Stimulated activated CD8-positive, alpha-beta memory T cell treated with anti-CD3 and anti-CD28 coated beads, Interleukin-4, amount 100 ng/mL, for 48 hours (primary cell): Measurements from ENCODE around the gene CHAF1B.
"Not testable (repeated sequence)": the region's sequence is repeated elsewhere in the genome, so short reads cannot be mapped to it uniquely, and the experiment has no call there.

Source experiments
- DNase-seq: peaks from one replicate; pipeline ENCODE4 v3.0.0-alpha.2; 2020

Gene CHAF1B

DNA sequence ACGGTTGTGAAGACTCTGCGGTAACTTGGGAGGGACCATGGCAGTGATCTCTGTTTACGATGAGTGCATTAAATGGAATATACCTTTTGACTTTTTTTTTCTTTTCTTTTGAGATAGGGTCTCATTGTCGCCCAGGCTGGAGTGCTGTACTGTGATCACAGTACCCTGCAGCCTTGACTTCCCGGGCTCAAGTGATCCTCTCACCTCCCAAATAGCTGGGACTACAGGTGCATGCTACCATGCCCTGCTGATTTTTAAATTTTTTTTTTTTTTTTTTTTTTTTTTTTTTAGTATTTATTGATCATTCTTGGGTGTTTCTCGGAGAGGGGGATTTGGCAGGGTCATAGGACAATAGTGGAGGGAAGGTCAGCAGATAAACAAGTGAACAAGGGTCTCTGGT, 6.5 kb downstream of the CHAF1B start:
- DNase-seq = not testable (repeated sequence)

DNA sequence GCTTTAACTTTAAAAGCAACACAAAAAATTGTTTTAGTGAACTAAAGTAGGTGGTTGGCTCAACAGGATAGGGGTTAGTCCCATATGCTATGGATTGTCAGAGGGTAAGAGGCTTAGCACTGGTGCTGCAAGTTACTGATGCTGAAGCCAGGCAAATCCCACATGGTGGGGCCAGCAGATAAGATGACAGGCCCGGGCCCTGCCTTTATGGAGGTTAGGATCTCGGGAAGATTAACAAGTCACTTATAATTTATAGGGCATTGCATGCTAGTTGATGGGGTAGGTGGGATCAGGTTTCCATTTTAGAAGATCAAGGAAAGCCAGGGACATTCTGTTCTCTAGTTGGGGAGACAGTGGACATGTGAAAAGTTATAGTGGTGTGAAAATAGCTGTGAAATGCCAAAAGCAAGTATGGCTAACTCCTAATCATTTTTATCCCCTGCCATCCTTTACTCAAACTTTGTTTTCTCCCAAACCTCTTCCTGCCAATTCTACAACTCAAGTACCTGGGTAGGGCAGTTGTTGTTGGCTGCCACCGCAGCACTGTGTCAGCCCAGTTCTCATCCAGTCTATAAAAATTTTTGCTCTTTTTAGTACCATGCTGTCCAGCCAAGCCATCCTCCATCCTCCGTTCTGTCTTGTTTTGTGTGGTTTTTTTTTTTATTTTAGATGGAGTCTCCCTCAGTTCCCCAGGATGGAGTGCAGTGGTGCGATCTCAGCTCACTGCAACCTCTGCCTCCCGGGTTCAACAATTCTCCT, 10.3 kb downstream of the CHAF1B start:
- no peak for DNase-seq

DNA sequence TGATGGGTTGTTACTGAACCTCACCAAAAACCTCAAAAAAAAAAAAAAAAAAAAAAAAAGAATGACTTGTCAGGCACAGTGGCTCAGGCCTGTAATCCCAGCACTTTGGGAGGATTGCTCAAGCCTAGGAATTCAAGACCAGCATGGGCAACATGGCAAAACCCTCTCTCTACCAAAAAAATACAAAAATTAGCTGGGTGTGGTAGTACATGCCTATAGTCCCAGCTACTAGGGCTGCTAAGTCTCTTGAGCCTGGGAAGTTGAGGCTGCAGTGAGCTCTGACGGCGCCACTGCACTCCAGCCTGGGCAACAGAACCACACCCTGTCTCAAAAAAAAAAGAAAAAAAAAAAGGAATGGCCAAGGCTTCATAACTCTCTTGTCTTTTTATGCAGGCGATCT, 11.1 kb downstream of the CHAF1B start:
- no peak for DNase-seq

DNA sequence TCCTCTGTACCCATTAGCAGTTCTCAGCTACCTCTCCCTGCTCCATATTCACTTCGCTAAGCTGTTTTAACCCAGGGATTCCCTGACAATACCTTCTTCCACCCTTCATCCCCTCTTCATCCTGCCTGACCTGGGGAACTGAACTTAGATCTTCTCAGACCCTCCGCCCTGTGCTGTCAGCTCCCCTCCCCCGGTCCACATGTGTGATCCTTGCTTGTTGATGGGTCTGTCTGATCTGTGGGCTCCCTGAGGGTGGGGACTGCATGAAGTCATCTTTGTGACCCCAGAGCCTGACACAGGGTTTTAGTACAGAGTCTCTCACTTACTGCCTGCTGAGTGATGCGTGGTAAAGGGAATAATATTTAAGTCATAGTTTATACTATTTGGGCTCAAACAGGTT, 11.8 kb downstream of the CHAF1B start:
- no peak for DNase-seq

DNA sequence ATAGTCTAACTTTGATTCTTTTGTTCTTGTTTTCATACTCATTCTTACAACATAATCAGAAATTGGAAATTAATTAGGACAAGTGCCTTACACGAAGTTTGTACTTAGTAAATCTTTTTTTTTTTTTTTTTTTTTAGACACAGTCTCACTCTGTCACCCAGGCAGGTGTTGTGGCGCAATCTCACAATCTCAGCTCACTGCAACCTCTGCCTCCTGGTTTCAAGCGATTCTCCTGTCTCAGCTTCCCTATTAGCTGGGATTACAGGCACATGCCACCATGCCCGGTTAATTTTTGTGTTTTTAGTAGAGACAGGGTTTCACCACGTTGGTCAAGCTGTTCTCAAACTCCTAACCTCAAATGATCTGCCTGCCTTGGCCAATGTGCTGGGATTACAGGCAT, 12.4 kb downstream of the CHAF1B start:
- DNase-seq = no peak

DNA sequence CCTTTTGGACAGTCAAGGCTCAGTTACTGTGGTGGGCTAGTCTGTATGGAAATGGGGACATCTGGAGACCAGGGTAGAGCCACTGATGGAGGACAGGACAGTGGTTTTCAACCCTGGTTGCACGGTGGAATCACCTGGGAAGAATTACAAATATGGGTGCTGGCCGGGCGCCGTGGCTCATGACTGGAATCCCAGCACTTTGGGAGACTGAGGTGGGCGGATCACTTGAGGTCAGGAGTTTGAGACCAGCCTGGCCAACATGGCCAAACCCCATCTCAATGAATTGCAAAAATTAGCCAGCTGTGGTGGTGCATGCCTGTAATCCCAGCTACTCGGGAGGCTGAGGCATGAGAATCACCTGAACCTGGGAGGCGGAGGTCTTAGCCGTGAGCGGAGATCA, 14.5 kb downstream of the CHAF1B start:
- not testable (repeated sequence) for DNase-seq

DNA sequence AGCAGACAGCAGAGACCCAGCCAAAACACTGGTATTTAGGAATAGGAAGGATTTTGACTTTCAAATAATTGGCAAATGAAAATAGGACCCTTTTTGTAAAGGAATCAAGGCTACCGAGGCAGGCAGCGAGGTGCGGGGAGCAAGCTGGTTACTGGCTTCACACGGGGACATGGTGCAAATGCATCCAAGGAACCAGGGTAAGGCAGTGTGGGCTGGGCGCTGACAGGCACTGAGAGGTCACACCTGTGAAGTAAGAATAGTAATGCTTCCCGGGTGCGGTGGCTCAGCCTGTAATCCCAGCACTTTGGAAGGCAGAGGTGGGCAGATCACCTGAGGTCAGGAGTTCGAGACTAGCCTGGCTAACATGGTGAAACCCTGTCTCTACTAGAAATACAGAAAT, 15.5 kb downstream of the CHAF1B start:
- no peak for DNase-seq

DNA sequence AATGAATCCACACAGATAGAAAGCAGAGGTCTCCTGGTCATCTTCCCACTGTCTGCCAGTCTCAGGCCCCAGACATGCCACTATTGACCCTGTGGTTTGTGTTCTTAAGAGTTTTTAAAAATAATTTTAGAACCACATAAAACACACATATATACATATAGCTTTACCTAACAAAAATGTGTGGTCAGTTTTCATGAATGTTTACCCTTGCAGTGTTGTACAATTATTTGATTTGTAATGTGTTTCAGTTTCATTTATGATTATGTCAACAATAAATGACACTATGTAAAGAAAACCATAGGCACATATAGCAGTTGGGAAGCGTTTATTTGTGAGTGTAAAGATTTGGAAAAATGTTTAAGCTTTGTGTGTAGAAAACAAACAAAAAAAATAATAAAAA, 17.1 kb downstream of the CHAF1B start:
- DNase-seq = no peak

DNA sequence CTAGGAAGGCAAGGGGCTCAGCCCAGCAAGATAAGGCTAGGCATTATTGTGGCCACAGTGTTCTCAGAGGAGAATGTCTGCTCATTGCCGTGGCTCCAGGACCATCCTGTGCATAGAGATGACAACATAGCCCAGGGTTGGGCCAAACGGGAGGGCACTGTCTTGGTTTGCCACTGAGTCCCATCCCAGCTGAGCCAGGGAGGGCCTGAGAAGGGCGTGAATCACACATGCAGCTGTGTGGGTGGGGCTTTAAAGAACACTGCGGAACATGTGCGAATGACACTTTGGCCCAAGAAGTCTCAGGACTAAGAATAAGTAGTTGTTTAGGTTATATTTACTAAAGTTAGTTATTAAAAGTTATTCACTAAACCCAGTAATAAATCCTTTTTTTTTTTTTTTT, 18.5 kb downstream of the CHAF1B start:
- DNase-seq = no peak

DNA sequence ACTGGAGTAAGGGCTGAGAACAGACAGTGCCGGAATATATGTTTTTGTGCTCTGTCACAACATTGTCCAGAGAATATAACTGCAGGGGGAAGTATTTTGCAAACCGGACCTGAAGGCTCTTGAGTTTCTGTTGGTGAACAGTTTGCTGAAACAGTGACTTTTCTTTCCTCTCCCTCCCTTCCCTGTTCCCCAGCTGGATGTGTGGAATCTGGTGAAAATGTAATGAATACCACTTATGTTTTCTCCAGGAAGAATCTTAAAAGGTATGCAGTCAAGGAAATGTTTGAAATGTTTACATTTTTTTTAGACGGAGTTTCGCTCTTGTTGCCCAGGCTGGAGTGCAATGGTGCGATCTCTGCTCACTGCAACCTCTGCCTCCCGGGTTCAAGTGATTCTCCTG, 23.4 kb downstream of the CHAF1B start:
- DNase-seq = no peak

DNA sequence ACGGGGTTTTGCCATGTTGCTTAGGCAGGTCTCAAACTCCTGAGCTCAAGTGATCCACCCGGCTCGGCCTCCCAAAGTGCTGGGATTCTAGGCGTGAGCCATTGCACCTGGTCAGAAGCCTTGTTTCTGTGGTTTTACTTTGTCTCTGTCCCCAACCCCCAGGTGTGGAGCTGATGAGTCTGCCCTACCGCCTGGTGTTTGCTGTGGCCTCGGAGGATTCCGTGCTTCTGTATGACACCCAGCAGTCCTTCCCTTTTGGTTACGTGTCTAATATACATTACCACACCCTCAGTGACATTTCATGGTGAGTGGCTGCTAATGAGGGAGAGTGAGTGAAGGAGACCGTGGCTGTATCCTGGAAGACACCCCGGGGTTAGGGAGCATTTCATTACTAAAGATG, 26.1 kb downstream of the CHAF1B start:
- DNase-seq = no peak

DNA sequence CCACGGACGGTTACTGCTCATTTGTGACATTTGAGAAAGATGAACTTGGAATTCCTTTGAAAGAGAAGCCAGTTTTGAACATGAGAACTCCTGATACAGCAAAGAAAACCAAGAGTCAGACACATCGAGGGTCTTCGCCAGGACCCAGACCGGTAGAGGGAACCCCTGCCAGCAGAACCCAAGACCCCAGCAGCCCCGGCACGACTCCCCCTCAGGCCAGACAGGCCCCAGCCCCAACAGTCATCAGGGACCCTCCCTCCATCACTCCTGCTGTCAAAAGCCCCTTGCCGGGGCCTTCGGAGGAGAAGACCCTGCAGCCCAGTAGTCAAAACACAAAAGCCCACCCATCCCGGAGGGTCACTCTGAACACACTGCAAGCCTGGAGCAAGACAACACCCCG, 27.7 kb downstream of the CHAF1B start:
- DNase-seq = no peak

DNA sequence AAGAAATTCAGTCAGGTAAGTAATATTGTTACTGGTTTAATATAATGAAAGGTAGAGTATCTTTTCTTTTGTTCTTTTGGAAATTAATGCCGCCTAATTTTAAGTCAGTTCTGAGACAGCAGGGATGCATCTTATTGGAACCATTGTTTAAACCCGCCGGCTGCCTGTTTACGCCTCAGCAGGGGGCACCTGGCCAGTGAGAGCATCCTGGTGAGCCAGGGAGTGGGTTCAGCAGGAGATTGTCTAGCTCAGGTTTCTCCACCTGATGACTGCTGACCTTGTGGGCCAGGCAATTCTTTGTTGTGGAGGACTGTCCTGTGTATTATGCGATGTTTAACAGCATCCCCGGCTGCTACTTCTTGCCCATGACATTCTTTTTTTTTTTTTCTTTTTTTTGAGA, 30.2 kb downstream of the CHAF1B start:
- no peak for DNase-seq

DNA sequence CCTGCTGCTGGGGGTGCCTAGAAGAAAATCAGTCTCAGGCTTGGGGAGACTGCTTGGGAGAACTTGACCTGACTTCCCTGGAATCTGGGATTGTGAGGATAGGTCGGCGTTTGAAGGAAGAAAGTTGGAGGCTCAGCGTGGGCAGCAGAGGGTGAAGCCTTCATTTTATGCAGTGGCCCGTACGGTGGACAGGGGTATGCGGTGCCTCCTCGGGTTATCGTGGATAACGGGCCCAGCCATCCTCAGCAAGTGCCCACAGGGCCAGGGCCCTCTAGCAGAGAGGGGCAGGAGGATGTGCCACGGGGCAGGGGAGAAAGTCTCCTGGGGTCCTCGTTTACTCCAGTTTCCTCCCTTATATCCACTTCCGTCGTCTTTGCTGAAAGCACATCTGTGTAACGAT, 34.0 kb downstream of the CHAF1B start:
- DNase-seq = no peak

DNA sequence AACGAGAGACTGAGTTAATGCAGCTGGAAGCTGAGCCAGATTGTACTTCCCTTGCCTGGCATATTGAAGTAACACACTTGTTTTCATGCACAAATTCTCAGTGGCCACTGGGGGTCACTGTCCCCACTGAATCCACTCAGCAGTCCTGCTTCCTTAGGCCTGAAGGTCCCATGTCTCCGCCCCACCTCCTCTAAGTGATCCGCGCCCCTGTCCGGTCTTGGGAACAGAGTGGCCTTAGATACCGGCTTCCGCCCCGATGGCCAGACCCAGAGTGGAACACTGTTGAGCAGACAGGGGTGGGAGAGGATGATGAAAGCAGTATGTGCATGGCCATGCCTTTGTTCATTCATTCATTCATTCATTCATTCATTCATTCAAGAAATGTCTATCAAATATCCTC, 34.8 kb downstream of the CHAF1B start:
- DNase-seq = peak; percentile 63

DNA sequence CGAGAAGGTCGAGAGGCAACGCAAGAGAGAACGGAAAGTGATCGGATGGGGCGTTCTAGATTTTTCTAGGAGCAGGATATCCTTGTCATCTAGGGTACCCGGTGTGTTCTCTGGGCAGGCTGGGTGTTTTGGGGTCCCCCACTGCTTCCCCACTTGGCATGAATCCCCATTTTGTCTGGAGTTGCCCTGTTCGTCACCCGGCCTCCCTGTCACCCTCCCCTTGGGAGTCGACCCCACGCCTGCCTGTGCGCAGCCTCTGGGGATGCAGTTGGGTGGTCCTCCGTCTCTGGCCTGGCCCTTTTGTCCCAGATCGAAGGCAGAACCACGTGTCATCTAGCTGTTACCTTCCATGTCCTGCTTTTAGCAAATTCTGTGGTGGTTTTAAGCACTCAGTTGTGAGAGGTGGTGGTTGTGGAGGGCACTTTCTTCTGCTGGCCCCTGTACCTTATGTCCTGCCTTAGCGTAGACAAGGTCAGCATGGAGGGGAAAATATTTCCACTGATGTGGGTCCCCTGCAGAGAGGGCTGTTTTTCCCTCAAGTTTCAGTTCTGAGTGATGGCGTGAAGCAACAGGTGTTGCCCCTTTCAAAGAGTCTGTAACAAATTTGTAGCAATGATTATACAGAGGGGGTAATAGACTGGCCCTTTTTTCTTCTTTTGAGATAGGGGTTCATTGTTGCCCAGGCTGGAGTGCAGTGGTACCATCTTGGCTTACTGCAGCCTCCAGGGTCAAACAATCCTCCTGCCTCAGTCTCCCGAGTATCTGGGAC, 35.6 kb downstream of the CHAF1B start:
- DNase-seq = no peak

DNA sequence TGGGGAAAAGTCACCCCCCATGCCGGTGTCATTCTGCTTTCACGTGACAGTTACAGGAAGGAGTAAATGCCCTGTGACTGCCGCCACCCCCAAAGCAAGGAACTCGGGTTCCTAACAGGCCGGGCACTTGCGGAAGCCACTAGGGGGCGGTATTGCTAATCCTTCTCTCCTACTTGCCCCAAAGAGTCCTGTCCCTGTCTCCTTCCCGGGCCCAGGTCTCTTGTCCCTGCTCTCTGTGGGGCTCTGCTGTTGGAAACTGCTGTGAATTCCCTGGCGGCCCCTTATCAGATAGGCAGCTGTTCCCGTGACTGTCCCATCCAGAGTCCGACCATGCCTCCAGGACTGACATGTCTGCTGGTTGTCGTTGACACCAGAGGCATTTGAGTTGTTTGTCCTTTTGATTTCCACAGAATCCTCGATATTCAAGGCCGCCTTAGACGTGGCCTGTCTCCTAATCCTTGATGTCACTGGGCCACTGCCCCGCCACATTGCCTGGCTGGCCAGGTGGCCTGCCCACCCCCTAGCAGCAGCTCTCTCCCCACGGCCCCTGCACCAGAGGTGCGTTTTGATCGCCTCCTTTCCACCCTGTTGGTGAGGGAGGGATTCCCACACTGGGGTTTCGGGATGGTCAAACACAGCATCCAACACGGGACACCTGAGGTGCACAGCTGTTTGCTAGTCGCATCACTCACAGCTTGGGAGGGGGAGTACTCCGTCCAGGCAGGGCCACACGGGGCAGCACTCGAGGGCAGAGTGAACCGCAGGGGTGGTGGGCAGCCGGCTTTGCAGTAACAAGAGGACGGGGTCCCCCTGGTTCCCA, 37.3 kb downstream of the CHAF1B start:
- peak; percentile 69 for DNase-seq

DNA sequence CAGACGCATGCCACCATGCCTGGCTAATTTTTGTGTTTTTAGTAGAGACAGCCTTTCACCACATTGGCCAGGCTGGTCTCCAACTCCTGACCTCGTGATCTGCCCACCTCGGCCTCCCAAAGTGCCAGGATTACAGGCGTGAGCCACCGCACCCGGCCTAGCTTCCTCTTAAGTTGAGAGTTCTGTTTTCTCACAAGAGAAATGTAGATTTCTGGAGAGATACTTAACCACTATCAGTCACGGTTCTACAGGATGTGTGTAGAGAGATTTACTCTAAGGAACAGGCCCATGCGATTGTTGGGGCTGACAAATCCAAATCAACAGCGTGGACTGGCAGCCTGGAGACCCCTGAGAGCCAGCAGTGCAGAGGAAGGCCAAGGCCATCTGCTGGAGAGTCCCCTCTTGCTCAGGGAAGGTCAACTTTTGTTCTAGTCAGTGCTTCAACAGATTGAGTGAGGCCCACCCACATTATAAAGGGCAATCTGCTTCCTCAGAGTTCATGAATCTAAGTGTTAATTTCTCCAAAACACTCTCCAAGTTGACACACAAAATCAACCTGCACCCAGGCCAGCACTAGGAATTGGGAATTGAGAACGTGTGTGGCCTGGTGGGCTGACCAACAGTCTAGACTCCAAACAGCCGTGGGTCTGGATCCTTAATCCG, 38.7 kb downstream of the CHAF1B start:
- DNase-seq = no peak

DNA sequence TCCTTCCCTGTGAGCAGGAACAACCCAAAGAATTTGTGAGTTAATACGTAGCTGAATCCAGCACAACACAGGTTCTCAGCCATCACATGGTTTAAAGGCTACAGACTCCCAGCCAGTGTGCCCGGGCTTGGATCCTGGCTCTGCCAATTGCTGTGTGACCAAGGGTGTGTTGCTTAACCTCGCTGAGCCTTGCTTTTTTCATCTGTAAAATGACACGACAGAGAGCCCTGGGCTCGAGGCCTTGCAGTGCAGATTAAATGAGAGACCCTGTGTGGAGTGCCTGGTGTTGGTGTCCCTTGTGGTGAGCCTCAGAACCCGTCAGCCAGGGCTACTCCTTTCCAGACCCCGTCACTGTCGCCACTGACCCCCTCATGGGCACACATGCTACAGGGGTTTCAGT, 39.4 kb downstream of the CHAF1B start:
- no peak for DNase-seq

DNA sequence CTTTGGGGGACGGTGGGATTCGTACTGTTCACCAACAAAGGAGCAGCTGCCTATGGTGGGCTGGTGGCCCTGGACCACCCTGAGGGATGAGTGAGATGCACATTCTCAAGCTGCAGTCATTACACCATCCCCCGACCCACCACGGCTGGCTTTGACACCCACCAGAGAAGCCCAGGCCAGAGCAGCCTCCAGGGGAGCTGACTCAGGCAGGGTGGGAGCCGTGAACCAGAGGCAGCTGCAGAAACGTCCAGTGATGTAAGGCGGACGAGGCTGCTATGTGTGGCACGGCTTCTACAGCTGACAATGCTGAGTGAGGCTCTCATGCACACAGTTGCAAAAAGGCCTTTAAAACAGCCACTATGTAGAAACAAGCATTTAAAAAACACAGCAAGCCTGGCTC, 40.1 kb downstream of the CHAF1B start:
- DNase-seq = no peak

DNA sequence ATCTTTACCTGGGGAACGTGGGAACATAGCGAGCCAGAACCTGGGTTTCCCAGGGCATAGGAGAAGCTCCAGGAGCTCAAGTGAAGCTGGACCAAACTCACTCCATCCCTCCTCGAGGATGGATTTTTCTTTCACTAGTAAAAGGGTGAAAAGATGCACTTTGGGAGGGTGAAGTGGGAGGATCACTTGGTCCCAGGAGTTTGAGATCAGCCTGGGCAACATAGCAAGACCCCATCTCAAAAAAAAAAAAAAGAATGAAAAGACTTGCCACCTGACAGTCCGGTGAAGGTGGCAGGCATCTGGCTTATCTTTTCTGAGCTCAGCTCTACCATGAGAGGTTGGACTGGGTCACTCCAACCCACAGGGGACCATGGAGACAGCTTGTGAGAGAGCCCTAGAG, 42.3 kb downstream of the CHAF1B start:
- DNase-seq = no peak

DNA sequence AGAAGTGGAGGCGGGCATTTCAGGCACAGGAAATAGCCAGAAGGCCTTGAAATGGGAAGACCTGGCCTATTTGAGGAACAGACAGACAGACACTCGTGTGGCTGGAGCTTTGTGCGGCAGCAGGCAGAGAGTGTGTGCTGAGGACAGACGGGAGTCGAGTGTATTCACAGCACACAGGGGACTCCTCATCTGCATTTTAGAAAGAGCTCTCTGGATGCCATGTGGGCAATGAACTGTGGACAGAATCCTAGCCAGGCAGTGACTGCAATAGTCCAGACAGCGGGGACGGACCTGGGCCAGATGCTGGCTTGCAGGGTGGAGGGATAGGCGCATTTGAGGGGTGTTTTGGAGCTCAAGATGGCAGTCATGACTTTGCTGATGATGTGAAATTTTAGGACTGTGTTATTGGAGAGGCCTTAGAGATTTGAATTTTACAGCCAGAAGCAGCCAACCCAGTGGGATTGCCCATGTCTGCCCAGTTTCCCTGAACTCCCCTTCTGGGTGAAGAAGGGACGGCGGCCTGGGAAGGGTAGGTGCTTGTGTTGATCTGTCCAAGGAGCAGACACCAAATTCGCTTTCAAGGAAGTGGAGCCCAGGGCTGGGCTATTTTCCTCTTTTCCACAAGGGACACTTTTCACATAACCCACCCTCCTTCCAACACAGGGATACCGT, 43.7 kb downstream of the CHAF1B start:
- DNase-seq = no peak
